ENCODE measurements around the gene HDAC9.

GRCh38 chr7:18565337-18565736 is 69.8 kb downstream of the HDAC9 start:
- TF ChIP-seq PATZ1 (CRISPR knock-in tag; IDR thresholded peaks at IDR 0.05; ENCODE audit: borderline replicate concordance) (no peak), BACH2 (CRISPR knock-in tag; IDR thresholded peaks at IDR 0.05; ENCODE audit: borderline replicate concordance) (no peak), ZC3H10 (CRISPR knock-in tag; IDR thresholded peaks at IDR 0.05) (no peak), ZFP30 (CRISPR knock-in tag; IDR thresholded peaks at IDR 0.05) (no peak), ZNF565 (CRISPR knock-in tag; conservative IDR thresholded peaks at IDR 0.05; ENCODE audit: low read depth) (no peak), ESRRG (CRISPR knock-in tag; IDR thresholded peaks at IDR 0.05) (no peak), CSRNP3 (CRISPR knock-in tag; IDR thresholded peaks at IDR 0.05) (no peak), ARNTL (CRISPR knock-in tag; IDR thresholded peaks at IDR 0.05; ENCODE audit: borderline replicate concordance, low read depth) (no peak)

All from SK-N-SH treated with all-trans-retinoic acid at 6 μM for 48 hours (cell line).